ENCODE measurements around the gene LMF1.
"Not testable (repeated sequence)": the region's sequence is repeated elsewhere in the genome, so short reads cannot be mapped to it uniquely, and the experiment has no call there.

The LMF1 gene

DNA sequence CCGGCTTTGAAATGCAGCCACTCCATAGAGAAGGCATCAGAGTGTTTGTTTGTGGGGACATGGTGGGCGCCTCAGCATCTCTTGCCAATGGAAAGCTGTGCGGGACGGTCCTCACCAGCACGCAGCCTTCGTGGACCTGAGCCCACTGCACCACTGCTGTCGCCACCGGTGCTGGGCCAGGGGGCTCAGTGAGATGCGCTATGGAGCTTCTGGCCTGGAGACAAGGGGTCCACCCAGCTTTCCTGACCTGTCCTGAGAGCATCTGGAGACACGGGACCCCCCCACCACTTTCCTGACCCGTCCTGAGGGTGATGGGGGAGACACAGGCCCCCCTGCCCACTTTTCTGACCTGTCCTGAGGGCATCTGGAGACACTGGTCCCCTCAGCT lies 79.4 kb downstream of the LMF1 start:
- no peak for DNase-seq

DNA sequence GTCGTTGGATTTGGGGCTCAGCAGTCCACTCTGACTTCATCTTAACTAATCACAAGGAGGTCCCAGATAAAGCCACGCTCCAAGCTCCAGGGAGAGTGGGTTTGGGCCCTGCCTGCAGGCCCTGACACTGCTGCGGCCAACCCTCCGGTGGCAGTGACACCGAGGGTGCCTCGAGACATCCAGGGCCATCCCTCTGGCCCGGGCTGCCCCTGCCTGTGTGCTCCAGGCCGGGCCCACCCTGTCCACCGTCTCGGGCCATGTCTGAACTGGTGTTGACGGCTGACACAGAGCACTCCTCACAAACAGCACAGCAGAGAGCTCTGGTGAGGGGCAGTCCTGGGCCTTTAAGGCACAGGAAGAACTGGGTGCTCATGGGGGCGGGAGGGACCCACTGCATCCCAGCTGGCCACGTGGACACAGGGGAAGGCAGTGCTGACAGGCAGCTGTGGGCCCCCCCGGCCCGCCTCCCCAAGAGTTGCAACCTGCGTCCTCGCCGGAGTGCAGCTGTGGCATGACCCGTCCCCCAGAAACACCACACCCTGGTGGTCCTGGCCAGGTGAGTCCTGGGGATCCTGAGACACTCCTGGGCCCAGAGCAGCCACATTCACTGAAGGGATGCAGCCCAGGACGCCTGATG lies 80.0 kb downstream of the LMF1 start:
- no peak for DNase-seq

DNA sequence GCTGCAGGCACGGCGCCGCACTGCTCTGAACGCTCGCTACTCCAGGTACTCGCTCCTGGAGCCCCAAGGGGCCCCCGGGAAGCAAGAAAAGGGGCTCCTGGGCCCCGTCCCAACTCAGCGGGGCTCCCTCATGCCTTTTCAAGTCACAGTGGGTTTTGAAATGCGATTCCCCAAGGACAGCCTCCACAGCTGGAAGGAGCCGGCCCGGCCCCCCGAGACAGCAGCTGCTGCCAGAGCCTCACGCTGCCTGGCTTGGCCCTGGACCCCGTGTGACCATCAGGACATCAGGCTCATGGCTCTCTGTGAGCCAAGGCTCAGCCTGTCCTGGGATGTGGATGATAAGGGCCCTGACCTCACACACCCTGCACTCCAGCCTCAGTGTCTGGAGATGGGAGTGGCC lies 80.6 kb downstream of the LMF1 start:
- DNase-seq: no peak

DNA sequence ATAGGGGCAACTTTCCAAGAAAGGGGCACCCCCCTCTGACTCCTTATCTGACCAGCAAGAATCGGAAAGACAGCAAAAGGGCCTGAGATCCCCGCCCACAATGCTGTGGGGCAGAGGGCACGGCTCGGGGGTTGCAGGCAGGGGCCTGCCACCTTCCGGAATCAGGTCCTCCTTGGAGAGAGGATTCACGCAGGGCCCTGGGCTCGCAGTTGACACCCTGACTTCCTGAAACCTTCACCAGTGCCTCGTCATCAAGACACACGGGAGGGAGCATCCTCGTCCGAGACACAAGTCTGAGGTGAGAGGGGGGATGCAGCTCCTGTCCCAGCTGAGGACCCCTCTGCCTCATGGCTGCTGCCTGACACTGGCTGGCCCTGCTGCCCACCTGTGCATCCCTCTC lies 81.2 kb downstream of the LMF1 start:
- no peak for DNase-seq

DNA sequence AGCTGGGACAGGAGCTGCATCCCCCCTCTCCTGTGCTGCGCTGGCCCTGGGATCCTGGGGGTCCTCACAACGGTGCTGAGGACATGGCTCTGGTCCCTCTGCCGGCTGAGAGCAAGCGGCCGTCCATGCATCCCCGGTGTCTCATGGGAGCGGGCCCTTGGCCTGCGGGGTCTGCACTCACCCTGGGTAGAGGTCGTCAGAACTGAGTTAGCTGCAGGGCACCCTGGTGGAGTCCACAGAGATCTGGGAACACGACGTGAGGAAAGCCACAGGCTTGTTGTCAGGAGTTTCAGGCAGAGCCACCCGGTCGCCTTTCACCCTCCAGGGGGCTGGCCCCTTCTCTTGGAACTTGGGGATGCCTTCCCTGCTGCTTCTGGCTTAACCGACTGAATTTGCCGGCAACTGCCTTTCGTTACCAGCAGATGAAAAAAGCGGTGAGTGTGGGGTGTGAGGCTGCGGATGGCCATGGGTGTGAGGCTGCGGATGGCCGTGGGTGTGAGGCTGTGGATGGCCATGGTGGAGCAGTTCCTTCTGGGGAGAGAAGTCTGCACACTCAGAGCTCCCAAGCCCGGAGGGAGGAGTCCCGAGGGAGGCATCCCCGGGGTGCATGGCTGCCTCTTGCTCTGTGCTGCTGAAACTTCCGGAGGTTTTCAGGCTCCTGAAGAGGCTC lies 81.7 kb downstream of the LMF1 start:
- DNase-seq: no peak

DNA sequence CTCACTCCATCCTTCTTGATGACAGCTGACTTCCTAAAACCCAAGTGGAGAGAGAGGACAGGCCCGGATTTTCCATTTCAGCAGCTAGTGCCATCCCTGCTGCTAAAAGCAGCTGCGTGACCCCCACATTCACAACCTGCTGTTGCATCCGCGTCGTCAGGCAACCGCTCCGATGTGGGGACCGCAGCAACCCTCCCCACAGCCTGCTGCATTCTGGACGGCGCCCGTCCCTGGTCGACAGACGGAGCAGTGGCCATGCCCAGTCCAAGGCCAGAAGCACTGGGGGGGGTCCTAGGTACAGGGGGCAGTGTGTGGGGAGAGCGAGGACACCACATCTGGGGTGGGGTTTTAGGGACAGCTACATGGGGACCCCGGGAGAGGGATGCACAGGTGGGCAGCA lies 82.3 kb downstream of the LMF1 start:
- DNase-seq: not testable (repeated sequence)

DNA sequence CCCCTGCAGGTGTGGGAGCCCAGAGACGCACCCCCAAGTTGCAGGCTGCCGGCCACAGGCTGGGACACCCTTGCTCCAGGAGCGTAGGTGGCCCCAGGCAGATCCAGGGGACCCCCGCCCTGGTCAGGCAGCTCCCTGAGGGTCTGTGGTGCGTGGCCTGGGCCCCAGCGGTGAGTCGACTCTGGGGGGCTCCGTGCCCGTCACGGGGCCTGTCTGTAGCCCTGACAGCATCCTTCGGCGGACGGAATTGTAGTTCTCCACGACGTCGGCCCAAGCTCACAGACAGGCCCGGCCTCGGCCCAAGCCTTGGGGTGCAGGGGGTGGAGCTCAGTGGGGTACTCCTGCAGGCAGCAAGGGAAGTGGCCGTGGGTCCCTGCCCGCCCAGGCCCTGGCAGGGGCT lies 82.9 kb downstream of the LMF1 start:
- no peak for DNase-seq

DNA sequence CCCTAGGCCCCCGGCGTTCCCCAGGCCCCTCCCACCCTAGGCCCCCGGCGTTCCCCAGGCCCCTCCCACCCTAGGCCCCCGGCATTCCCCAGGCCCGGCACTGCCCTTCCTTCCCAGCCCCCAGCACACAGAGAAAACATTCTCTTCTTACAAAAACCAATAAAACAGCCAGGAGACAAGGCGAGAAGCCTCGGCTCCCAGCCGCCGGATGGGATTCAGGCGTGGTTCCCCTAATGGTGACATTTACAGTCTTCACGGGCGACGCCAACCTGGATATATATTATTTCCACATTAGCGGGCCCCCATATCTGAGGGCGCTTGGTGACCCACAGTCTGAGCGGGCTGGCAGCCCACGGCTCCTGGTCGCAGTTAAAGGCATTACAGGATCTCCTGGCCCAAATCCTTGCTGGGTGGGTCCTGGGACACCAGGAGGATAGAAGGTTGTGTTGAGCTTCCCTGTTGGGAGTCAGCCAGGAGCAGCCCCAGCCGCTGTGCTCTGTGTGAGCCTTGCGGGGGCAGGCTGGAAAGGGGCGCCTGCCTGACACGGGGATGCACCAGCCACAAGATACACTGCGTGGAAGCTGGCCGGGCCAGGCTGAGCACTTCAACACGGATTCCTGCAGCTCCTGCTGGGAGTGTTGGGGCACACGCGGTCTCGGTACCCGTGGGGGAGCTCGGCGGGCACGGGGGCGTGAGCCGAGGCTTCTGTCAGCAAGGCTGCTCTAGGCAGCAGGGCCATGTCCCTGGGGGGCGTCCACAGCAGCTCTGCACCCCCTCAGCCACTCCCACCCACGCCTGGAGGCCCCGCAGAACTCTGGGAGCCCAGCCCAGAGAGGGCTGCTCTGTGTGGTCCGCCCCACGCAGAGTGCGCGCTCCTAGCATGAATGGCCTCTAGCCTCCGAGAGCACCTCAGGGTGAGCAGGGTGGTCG lies 83.7 kb downstream of the LMF1 start:
- no peak for DNase-seq

DNA sequence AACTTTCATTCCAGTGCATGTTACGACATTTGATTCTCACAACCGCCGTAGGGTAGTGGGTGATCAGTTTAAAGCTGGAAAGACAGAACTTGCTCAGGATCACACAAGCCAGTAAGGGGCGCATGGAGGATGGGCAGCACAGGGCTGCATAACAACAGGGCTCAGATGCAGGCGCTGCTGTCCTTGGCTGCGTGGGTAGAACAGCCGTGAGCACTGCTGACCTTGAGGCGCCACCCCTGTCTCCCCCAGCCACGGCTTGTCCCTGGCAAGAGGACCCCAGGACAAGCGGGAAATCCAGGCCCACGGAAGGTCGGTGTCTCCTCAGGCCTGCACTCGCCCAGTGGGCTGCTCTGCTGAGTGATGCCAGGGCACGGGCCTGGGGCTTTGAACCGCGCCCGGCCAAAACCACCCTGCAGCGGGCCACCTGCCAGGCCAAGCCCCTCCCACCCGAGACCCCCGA lies 84.7 kb downstream of the LMF1 start:
- DNase-seq: no peak

DNA sequence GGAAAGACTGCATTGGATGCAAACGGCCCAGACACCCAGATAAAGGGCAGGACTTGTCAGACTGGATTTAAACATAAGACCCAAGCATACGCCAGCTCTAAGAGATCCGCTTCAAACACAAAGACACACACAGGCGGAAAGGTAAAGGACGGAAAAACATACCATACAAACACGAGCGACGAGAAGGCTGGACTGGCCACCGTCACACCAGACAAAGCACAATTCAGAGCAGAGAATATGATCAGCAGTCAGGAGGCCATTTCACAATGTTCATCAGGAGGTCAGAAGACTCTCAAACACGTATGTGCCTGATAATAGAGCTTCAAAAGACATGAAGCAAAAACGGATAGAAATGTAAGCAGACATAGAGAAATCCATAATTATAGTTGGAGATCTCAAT lies 85.4 kb downstream of the LMF1 start:
- DNase-seq: no peak

DNA sequence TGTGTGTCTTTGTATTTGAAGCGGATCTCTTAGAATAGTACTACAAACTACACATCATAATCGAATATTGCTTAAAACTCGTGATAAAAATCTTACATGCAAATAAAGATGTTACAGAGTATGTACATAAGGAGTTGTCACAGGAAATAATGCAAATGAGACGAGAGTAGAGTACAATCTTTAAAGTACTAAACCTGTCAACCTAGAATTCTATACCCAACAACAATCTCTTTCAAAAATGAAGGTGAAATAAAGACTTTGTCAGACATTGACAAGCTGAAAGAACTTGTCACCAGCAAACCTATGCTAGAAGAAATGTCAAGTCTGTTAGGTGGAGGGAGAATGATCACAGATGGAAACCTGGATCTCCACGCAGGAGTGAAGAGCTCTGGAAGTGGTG lies 86.6 kb downstream of the LMF1 start:
- DNase-seq: no peak

DNA sequence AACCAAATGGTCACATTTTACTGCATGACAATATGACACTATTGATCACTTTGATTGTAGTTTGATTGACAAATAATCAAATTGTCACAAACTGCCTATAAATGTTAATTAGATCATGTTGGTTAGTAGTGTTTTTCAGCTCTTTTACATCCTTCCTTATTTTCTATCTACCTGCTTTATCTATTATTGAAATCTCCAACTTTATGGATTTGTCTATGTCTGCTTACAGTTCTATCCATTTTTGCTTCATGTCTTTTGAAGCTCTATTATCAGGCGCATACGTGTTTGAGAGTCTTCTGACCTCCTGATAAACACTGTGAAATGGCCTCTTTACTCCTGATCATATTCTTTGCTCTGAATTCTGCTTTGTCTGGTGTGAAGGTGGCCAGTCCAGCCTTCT lies 87.0 kb downstream of the LMF1 start:
- no peak for DNase-seq

DNA sequence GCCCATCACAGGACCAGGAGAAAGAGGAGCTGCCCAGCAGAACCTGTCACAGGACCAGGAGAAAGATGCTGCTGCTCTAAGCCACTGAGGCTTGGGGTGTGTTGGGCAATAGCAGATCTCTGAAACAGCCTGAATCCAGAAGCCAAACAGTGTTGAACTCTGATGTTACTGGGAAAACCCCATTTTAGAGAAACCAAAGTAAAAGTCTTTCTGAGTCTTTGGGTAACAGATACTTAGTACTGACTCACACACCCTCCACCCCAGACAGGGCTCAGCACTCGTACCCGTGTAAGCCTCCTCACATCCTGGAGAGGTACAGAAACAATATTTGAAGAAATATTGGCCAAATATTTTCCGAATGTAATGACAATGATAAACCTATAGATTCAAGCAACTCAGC lies 87.4 kb downstream of the LMF1 start:
- no peak for DNase-seq

DNA sequence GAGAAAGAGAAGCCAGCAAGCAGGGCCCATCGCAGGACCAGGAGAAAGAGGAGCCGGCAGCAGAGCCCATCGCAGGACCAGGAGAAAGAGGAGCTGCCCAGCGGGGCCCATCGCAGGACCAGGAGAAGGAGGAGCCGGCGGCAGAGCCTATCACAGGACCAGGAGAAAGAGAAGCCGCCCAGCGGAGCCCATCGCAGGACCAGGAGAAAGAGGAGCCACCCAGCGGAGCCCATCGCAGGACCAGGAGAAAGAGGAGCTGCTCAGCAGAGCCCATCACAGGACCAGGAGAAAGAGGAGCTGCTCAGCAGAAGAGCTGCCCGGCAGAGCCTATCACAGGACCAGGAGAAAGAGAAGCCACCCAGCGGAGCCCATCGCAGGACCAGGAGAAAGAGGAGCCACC lies 88.1 kb downstream of the LMF1 start:
- DNase-seq: not testable (repeated sequence)

DNA sequence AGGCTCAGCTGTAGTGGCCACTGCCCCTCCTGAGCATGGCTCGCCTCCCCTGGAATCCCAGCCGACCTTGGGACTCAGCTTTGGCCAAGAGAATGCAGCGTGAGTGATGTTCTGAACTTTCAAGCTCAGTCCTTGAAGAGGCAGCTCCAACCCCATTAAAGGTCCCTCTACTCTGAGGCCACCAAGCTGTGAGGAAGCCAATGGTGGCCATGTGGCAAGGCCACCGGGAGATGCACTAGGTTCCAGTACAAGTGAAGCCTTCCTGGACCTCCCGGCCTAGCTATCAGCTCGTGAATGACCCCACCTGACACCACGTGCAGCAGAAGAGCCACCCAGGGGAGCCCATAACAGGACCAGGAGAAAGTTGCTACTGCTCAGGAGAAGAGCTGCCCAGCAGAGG lies 88.5 kb downstream of the LMF1 start:
- DNase-seq: no peak

DNA sequence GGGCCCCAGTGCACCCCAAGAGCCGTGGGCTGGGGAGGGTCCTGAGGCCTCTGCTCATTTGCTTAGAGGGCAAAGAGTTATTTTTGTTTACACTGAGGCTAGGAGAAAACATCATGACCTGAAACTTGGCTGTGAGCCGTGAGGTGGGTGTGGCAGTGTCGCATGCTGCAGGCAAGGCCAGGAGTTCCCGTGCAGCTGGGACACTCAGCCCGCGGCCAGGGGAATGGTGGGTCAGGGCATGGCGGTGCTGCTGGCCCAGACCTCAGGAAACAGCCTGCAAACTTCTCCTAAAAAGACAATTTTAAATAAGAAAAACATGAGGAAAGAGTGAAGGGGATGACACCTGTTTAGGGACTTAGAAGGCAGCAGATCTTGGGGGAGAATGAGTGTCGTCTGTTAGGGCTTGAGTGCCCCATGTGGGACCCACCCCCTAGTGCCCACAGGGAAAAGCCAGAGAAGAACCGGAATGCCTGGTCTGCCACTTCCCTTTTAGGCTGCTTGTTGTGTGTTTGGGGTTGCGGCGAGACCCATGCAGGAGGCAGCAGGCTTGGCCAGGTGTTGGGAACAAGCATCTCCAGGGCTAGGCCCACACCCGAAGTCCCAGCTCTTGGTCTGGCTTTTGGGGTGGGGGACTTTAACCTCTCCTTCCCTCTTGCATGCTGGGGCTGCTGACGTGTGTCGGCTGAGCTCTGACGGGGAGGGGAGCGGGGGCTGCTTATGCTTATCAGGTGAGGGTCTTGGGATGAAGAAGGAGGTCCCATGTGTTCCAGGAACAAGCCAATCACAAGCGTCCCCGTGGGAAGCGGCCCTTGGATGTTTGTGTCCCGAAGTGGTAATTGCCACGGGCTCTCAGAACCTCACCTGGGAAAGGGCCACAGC lies 89.3 kb downstream of the LMF1 start:
- DNase-seq: no peak

DNA sequence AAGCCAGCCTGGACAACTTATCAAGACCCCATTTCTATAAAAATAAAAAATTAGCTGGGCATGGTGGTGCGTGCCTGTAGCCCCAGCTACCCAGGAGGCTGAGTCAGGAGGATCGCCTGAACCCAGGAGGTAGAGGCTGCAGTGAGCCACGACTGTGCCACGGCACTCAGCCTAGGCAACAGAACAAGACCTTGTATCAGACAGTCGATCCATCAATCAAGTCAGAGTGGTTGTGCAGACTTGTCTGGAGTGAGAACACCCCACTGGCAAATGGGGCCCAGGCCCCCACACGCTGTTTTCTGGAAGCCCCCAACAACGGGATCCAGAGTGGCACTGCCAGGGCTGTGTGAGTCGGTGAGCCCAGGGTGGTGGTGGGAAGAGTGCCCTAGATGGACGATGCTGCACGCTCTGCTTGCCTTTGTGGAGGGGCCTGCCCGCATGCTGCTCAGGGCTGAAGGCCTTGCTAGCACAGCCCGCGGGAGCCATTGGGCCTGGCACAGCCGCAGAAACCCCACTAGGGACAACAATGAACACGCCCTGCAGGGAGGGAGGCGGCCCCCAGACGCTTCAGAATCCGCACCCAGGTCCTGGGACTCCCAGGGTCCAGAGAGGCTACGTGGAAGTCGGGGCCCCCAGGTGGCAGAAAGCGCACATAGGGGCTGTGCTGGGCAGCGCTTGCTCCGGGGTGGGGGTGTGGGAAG lies 90.2 kb downstream of the LMF1 start:
- no peak for DNase-seq

DNA sequence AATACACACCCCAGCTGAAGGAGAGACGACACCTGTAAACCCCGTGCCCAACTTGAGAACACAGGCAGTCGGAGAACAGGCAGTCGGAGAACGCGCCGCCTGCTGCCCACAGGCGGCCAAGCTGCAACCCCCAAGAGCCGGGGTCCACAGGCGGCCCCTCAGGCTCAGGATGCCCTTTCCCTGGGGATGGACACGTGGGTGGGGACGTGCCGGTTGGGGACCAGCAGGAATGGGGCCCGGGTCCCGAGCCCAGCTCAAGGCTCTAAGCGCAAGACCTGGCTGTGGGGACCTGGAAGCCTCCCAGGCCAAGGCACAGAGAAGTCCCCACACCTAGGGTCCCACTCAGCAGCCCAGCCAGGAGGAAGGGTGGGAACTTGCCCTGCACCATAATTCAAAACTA lies 90.8 kb downstream of the LMF1 start:
- DNase-seq: no peak

DNA sequence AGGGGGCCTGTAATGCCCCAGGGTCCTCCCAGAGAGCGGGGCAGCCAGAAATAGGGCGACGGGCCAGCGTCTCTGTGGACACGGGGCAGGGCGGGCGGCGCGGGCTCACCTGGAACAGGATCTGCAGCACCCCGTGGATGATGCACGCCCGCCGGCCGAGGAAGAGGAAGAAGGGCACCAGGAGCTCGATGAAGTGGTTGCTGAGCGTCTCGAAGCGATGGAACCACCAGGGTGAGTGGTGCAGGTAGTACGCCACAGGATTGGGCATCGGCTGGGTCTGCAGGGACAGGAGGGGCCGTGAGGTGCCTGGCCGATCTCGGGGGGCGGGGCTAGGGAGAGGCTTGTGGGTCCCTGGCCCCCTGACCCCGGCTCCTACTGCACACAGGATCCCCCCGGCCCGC lies 91.3 kb downstream of the LMF1 start:
- DNase-seq: no peak

DNA sequence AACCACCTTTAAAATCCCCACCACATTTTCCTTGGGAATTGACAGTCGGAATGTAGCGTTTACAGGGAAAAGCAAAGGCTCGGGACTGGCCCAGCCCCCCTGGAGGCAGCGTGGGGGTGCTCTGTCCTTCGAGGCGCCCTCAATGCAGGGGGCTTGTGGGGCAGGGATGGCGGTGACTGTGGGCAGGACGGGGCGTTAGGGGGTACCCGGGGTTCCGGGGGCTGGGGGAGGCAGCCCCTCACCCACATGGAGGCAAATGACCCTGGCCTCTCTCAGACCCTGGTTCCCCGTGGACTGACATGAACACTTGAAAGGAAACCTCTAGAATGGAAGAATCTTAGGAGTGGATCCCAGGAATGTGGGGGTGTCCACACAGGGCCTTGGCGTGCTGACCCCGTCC lies 91.9 kb downstream of the LMF1 start:
- DNase-seq: no peak

DNA sequence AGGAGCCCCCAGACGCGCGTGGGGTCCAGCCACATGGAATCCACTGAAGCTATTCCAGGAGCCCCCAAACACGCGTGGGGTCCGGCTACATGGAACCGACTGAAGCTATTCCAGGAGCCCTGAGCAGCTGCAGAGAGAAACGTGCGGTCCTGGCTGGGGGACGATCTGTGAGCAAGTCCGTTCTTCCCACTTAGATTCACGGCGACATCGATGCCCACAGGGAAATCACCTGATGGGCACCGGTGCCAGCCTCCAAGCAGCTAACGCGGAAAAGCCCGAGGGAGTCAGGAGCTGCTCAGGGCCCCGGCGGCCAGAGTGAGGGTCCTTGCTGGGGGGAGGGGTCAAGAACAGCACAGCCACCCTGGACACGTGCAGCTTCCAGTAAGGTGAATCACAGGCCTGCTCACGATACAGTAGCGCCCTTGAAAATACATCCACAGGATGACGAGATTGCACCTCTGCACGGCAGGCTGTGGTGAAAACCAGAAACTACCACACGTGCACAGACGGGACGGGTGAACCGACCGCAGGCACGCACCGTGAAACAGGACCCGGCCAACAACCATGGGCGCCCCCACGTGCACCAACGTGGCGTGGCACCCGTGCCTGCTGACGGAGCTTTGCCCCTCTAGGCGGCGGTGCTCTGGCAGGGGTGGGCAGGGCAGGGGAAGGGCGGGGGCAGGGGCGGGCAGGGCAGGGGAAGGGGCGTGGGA lies 92.6 kb downstream of the LMF1 start:
- DNase-seq: no peak
